Fibroblast of villous mesenchyme (primary cell): ENCODE measurements around the gene YPEL1. TPM values are rescaled to one million over a fixed set of nuclear protein-coding genes. Genes with fewer than 3 reads are reported as not detected.

Experiments
- DNase-seq: peaks from one replicate; pipeline ENCODE4 v3.0.0-alpha.2; 2010; ENCODE audit warnings: low read depth
- H3K4me3 ChIP-seq: 2 replicates; pipeline ENCODE4 v1.5.1; 2011; ENCODE audit warnings: low read depth, mild to moderate bottlenecking, low read length
- CTCF ChIP-seq: IDR thresholded peaks from 2 replicates; pipeline ENCODE4 v1.5.1; 2012; ENCODE audit warnings: low read depth, mild to moderate bottlenecking, low read length; ENCODE audit not compliant: insufficient read depth
- total RNA-seq: library from RNA; depleted of rRNA; stranded (reverse); fragments of >200 nt; gene quantifications from 2 replicates; pipeline ENCODE4 v1.2.3, GENCODE V29; 2012

YPEL1 gene
- total RNA-seq, 1 donor, result under 0.01 TPM

GRCh38 chr22:21674638-21675245 lies 60.9 kb downstream of the YPEL1 start:
- no peak for TF ChIP-seq CTCF
- H3K4me3 ChIP-seq, result no peak overlapping the region
- no peak for DNase-seq

DNA sequence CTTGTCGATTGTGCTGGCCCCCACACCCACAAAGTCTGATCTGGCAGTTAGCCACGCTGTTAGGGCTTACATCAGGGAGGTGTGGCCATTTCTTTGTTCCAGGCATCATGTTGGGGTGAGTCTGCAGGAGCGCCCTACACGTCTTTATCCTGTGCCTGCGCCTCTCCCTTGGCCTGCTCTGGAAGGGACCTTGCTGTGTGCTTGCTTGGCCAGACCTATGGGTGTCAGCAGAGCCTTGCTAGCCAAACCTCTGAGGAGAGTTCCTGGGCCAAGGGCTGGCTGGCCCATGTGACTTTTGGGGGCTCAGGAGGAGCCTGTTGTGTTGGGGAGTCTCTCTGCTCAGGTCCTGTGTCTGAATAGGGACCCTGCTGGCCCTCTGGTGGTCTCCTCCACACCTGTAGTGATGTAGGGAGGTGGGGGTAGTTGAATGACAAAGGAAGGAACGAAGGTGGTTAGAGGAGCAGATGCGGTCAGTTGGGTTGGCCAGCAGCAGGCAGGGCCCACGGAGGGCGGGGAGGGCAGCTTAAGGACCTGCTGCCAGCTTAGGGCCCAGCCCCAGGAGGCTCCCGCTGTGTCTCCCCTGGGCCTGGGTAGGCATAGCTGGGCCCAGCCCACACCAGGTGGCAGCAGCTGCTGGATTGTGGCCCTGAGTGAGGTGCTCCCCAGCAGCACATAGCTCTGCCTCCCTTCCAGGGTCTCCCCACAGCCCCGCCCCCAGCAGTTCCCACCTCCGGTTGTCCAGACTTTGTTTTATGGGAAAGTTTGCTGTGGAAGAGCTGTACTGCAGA lies 61.9 kb downstream of the YPEL1 start:
- no peak for DNase-seq
- H3K4me3 ChIP-seq, result no peak overlapping the region
- TF ChIP-seq CTCF, result no peak

DNA sequence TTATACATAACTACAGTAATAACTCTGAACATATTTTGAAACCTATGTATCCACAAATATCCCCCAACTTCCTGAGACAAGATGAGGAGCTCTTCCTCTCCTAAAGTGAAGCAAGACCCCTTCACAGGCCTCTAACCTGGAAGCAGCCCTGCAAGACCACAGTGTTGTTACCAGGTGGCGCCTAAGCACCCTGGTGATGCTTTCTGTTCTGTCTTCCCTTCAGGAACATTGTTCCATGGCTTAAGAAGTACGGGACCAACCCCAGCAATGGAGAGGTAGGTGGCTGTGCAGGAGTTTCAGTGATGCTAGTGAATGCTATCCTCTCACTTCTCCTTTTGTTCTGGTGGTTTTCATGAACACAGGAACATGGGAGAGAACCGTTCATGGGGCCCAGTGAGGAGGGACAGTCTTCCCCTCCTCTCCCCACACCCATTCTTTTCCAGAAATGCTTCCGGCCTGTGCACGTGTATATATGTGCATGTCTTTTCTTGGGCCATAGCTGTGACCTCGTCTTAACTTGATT lies 63.4 kb downstream of the YPEL1 start:
- DNase-seq, result no peak
- no peak overlapping the region for H3K4me3 ChIP-seq
- no peak for TF ChIP-seq CTCF

GRCh38 chr22:21669026-21669425 lies 66.6 kb downstream of the YPEL1 start:
- DNase-seq, result no peak
- no peak overlapping the region for H3K4me3 ChIP-seq
- TF ChIP-seq CTCF, result no peak

GRCh38 chr22:21666786-21667185 lies 68.8 kb downstream of the YPEL1 start:
- TF ChIP-seq CTCF, result no peak
- no peak for DNase-seq
- peak overlapping the region; percentile 71 for H3K4me3 ChIP-seq

- DNase-seq, result no peak
- peak overlapping the region; percentile 71 for H3K4me3 ChIP-seq
- TF ChIP-seq CTCF, result no peak
These were observed 70.3 kb downstream of the YPEL1 start for GRCh38 chr22:21665047-21665851.
